ENCODE data around the gene QRICH2.

QRICH2 gene

GRCh38 chr17:76327696-76328095 is 19.6 kb upstream of the QRICH2 start:
- POLR2A ChIA-PET: no interaction called here
- CTCF ChIA-PET: interaction anchor here (1.0 to 1.4 kb wide), 5 partner anchors 17 to 313 kb away, joined by 3 to 5 read pairs (median 4); no protein-coding TSS in a partner anchor
- DNase-seq (ENCODE audit: extremely low spot score): no peak
- no peak for TF ChIP-seq CTCF (IDR thresholded peaks at IDR 0.05; ENCODE audit: control extremely low read depth, extremely low read depth, low read depth, missing control alignments)

GRCh38 chr17:76326306-76326705 is 18.2 kb upstream of the QRICH2 start:
- TF ChIP-seq CTCF (IDR thresholded peaks at IDR 0.05; ENCODE audit: control extremely low read depth, extremely low read depth, low read depth, missing control alignments): no peak
- POLR2A ChIA-PET: no interaction called here
- CTCF ChIA-PET: interaction anchor here (1.3 kb wide), 1 partner anchor 311 kb away, joined by 3 read pairs; no protein-coding TSS in a partner anchor
- DNase-seq (ENCODE audit: extremely low spot score): no peak

- POLR2A ChIA-PET: no interaction called here
- CTCF ChIA-PET: interaction anchor here (1.9 kb wide), 1 partner anchor 16 kb away, joined by 6 read pairs; no protein-coding TSS in a partner anchor
These were observed 10.5 kb upstream of the QRICH2 start for GRCh38 chr17:76318586-76318985.

GRCh38 chr17:76317535-76317934 is 9.5 kb upstream of the QRICH2 start:
- TF ChIP-seq CTCF (IDR thresholded peaks at IDR 0.05; ENCODE audit: control extremely low read depth, extremely low read depth, low read depth, missing control alignments): no peak
- POLR2A ChIA-PET: no interaction called here
- CTCF ChIA-PET: interaction anchor here (0.9 kb wide), 1 partner anchor 69 kb away, joined by 4 read pairs; no protein-coding TSS in a partner anchor
- DNase-seq (ENCODE audit: extremely low spot score): no peak

More at GRCh38 chr17:76318586-76318985, 10.5 kb upstream of the QRICH2 start:
- no peak for TF ChIP-seq CTCF (IDR thresholded peaks at IDR 0.05; ENCODE audit: control extremely low read depth, extremely low read depth, low read depth, missing control alignments)
- no peak for DNase-seq (ENCODE audit: extremely low spot score)

GRCh38 chr17:76314392-76315227 is 6.5 kb upstream of the QRICH2 start:
- ChIA-PET CTCF (interaction anchor here (1.4 to 1.8 kb wide), 2 partner anchors 11 to 15 kb away, joined by 4 to 5 read pairs; no protein-coding TSS in a partner anchor), POLR2A (interaction anchor here (0.7 kb wide), 1 partner anchor 185 kb away, joined by 10 read pairs; no protein-coding TSS in a partner anchor)
- TF ChIP-seq CTCF (IDR thresholded peaks at IDR 0.05; ENCODE audit: control extremely low read depth, extremely low read depth, low read depth, missing control alignments): no peak

GRCh38 chr17:76312735-76313134 is 4.7 kb upstream of the QRICH2 start:
- no peak for TF ChIP-seq CTCF (IDR thresholded peaks at IDR 0.05; ENCODE audit: control extremely low read depth, extremely low read depth, low read depth, missing control alignments)
- POLR2A ChIA-PET: no interaction called here
- no peak for DNase-seq (ENCODE audit: extremely low spot score)
- CTCF ChIA-PET: interaction anchor here (0.9 to 1.0 kb wide), 4 partner anchors 12 to 369 kb away, joined by 3 to 4 read pairs (median 3); no protein-coding TSS in a partner anchor

More at GRCh38 chr17:76314392-76315227, 6.5 kb upstream of the QRICH2 start:
- no peak for DNase-seq (ENCODE audit: extremely low spot score)
